IPS-18a (cell line): ENCODE data around the gene DUSP28.
"Not testable (repeated sequence)": the region's sequence is repeated elsewhere in the genome, so short reads cannot be mapped to it uniquely, and the experiment has no call there.

Experiments used
- H3K27ac ChIP-seq: one replicate; pipeline ENCODE4 v1.5.1; 2013; ENCODE audit warnings: low read length
- H3K27me3 ChIP-seq: one replicate; pipeline ENCODE4 v1.6.1; 2013; ENCODE audit warnings: mild to moderate bottlenecking, low read length; ENCODE audit not compliant: control insufficient read depth, insufficient read depth
- H3K36me3 ChIP-seq: one replicate; pipeline ENCODE4 v1.6.1; 2013; ENCODE audit warnings: low read depth, low read length; ENCODE audit not compliant: control insufficient read depth
- H3K4me1 ChIP-seq: one replicate; pipeline ENCODE4 v1.6.1; 2013; ENCODE audit warnings: low read depth, low read length; ENCODE audit not compliant: control insufficient read depth
- H3K4me3 ChIP-seq: one replicate; pipeline ENCODE4 v1.5.1; 2013; ENCODE audit warnings: low read length
- H3K9ac ChIP-seq: one replicate; pipeline ENCODE4 v1.6.1; 2013; ENCODE audit warnings: mild to moderate bottlenecking, low read length, moderate library complexity
- H3K9me3 ChIP-seq: one replicate; pipeline ENCODE4 v1.6.1; 2013; ENCODE audit warnings: low read depth, low read length; ENCODE audit not compliant: control insufficient read depth

The DUSP28 gene

DNA sequence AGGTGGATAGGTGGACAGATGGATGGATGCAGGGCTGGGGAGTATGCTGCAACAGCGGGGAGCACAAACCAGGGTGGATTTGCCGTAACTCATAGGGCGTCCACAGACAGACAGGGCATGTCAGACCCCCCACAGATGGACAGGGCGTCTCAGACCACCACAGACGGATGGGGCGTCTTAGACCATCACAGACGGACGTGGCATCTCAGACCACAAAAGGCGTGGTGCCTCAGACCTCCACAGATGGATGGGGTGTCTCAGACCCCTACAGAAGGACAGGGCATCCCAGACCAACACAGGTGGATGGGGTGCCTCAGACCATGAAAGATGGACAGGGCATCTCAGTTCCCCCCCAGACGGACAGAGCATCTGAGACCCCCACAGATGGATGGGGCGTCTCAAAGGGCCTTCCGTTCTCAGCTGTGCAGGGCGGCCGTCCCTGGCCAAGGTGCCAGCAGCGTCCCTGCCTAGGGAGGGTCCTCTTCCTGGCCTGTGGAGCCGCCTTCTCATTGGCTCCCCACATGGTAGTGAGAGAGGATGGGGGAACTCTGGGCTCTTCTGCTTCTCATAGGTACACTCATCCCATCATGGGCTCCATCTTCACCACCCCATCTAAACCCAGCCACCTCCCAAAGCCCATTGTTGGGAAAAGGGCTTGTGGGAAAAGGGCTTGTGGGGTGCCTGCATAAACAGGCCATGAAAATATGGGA, 4.5 kb upstream of the DUSP28 start:
- Histone ChIP-seq H3K36me3 (no peaks in the 10 kb centered on the region), H3K9me3 (no peaks in the 10 kb centered on the region), H3K27ac (no peak overlapping the region), H3K4me3 (no peak overlapping the region), H3K4me1 (peaks cover 5% of the 10 kb centered on the region), H3K9ac (no peak overlapping the region), H3K27me3 (peaks cover 35% of the 10 kb centered on the region)

GRCh38 chr2:240556553-240557100, 3.5 kb upstream of the DUSP28 start:
- Histone ChIP-seq H3K27me3 (peaks cover 35% of the 10 kb centered on the region), H3K4me3 (no peak overlapping the region), H3K4me1 (peaks cover 7% of the 10 kb centered on the region), H3K36me3 (no peaks in the 10 kb centered on the region), H3K9ac (no peak overlapping the region), H3K27ac (no peak overlapping the region), H3K9me3 (no peaks in the 10 kb centered on the region)

DNA sequence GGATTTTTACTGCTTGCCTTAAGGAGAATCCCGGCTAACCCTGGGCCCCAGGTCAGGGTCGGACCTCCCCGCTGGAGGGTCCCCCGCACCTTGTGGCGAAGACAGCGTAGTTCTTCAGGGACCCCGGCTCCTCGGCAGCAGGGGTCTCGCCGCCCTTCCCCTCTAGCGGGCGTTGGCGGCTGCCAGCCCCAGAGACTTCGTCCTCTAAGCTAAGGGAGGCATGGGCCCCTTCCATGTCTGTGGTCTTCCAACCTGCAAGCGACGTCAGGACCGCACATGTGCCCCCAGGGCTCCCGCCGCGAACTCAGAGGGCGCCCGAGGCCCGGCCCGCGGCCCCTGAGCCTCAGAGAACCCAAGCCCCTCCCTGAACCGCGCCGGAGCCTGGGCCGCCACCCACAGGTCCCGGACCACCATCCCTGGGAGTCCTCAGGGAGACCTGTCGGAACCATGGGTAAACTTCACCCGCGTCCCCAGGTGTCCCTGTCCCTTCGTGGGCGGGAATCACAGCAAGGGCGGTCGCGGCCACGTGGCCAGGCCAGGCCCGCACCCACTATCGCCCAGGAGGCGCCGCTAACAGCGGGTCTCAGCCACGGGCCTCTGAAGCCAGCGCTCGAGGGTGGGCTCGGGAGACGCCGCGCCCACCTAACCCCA, 2.9 kb upstream of the DUSP28 start:
- Histone ChIP-seq H3K4me3 (peak overlapping the region; percentile 38), H3K27ac (no peak overlapping the region), H3K27me3 (peaks cover 35% of the 10 kb centered on the region), H3K9me3 (no peaks in the 10 kb centered on the region), H3K36me3 (no peaks in the 10 kb centered on the region), H3K9ac (no peak overlapping the region), H3K4me1 (peaks cover 8% of the 10 kb centered on the region)

DNA sequence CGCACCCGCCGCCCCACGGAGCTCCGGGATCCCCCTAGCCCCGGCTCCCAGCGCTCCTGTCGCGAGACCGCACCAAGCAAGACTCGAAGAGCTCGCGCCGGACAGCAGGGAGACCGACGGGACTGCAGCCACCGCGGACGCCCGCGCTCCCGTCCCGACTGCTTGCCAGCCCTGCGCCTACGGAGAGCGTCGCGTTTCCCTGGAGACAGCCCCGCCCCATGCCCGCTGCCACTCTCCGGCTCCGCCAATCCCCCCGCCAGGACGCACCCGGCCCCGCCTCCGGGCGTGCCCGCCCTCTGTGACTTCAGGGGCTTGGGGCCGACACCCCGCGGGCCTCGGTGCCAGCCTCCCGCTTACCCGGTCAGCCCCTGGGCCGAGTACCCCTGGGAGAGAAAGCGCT, 2.3 kb upstream of the DUSP28 start, which contains the start of gene ANKMY1:
ANKMY1 (minus strand) TSS at position 181 of the 400 bp plus-strand sequence. CDS start 653 bp downstream, outside the sequence.
- Histone ChIP-seq H3K36me3 (no peaks in the 10 kb centered on the region), H3K4me3 (peak within 1 kb of the TSS; percentile 38), H3K4me1 (peaks cover 8% of the 10 kb centered on the region), H3K27me3 (peaks cover 35% of the 10 kb centered on the region), H3K9ac (no peak within 1 kb of the TSS), H3K27ac (no peak within 1 kb of the TSS), H3K9me3 (no peaks in the 10 kb centered on the region)

- no peaks in the 10 kb centered on the region for H3K36me3 ChIP-seq
- H3K4me3 ChIP-seq, result peak overlapping the region; percentile 38
- no peak overlapping the region for H3K9ac ChIP-seq
- peaks cover 8% of the 10 kb centered on the region for H3K4me1 ChIP-seq
- H3K27me3 ChIP-seq, result peaks cover 35% of the 10 kb centered on the region
- H3K9me3 ChIP-seq, result no peaks in the 10 kb centered on the region
- H3K27ac ChIP-seq, result no peak overlapping the region
Measured at GRCh38 chr2:240558236-240558761, 1.9 kb upstream of the DUSP28 start.

DNA sequence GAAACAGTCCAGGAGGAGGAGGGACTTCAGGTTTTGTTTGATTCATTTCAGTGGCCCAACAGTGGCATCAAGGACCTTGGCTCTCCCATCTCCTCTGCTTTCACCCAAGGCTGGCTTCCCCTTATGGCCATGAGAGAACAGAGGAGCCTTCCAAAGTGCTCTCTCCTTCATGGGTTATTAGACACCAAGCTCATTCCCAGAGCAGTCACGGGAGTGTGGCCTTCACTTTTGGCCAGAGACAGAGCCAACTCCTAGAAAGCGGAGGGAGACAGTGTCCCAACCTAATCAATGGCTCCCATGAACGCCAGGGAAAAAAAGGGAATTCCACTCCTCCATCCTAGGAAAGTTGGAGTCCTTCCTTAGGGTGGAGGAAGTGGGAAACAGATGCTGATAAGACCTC, 871 bp upstream of the DUSP28 start:
- H3K4me3 ChIP-seq, result peak overlapping the region; percentile 70
- H3K27me3 ChIP-seq, result peaks cover 35% of the 10 kb centered on the region
- no peaks in the 10 kb centered on the region for H3K36me3 ChIP-seq
- no peak overlapping the region for H3K27ac ChIP-seq
- no peaks in the 10 kb centered on the region for H3K9me3 ChIP-seq
- H3K4me1 ChIP-seq, result peaks cover 8% of the 10 kb centered on the region
- H3K9ac ChIP-seq, result no peak overlapping the region

DNA sequence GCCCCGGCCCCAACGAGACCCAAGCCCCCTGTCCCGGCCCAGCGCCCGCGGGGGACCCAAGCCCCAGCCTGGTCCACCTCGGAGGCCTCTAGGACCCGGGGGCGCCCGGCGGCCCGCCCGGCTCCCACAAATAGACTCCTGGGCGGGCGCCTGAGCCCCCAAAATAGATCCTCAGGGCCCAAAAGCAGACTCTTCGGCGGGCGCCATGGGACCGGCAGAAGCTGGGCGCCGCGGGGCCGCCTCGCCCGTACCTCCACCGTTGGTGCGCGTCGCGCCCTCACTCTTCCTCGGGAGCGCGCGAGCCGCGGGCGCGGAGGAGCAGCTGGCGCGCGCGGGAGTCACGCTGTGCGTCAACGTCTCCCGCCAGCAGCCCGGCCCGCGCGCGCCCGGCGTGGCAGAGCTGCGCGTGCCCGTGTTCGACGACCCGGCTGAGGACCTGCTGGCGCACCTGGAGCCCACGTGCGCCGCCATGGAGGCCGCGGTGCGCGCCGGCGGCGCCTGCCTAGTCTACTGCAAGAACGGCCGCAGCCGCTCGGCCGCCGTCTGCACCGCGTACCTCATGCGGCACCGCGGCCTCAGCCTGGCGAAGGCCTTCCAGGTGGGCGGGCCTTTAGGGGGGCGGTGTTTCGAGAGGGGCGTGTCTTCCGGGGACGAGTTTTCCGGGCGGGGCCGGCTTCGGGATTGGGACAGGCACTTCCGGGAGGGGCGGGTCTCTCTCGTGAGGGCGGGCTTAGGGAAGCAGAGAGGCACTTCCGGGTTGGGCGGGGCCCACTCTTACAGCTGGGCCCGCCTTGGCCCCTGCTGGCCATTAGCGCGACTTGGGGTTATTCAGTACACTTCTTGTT, 545 bp downstream of the DUSP28 start:
- peak overlapping the region; percentile 70 for H3K4me3 ChIP-seq
- peaks cover 8% of the 10 kb centered on the region for H3K4me1 ChIP-seq
- no peaks in the 10 kb centered on the region for H3K9me3 ChIP-seq
- no peaks in the 10 kb centered on the region for H3K36me3 ChIP-seq
- no peak overlapping the region for H3K27ac ChIP-seq
- H3K27me3 ChIP-seq, result peaks cover 35% of the 10 kb centered on the region
- peak overlapping the region; percentile 60 for H3K9ac ChIP-seq

DNA sequence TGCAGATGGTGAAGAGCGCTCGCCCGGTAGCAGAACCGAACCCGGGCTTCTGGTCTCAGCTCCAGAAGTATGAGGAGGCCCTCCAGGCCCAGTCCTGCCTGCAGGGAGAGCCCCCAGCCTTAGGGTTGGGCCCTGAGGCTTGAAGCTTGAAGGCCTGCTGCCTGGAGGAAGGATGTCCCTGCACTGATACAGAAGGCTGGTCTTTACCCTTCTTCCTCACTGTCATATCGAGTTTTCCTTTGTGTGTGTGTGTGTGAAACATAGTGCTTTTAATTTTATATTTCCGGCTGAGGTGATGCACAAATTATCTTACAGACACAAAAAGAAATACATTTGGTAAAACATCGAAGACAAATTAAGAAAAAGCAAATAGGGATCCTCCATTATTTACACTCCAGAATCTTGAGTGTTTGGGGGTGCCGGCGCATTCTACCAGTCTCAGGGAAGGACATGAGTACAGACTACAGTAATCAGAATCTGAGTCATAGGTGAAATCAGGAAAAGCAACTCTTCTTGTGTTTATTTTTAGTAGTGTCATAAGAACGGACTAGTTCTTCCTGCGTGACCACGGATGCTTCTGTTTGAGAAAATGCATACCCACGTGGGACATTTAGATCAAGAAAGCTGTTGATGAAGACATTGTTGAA, 1.3 kb downstream of the DUSP28 start:
- H3K36me3 ChIP-seq, result no peaks in the 10 kb centered on the region
- H3K4me3 ChIP-seq, result peak overlapping the region; percentile 70

DNA sequence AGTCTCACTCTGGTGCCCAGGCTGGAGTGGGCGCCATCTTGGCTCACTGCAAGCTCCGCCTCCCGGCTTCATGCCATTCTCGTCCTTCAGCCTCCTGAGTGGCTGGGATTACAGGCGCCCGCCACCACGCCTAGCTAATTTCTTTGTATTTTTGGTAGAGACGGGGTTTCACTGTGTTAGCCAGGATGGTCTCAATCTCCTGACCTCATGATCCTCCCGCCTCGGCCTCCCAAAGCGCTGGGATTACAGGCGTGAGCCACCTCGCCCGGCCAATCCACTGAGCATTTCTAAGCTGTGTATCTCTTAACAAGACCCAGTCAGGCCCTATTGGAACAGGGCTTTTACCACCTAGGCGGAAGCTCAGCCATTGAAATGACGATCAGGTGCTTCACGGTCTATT, 3.1 kb downstream of the DUSP28 start:
- H3K4me3 ChIP-seq, H3K9ac ChIP-seq, H3K27ac ChIP-seq, H3K36me3 ChIP-seq, H3K9me3 ChIP-seq, H3K4me1 ChIP-seq: not testable (repeated sequence)
- H3K27me3 ChIP-seq, result peaks cover 36% of the 10 kb centered on the region

More for the DNA sequence above, 1.3 kb downstream of the DUSP28 start:
- Histone ChIP-seq H3K9me3 (no peaks in the 10 kb centered on the region), H3K27ac (no peak overlapping the region), H3K4me1 (peaks cover 8% of the 10 kb centered on the region), H3K9ac (peak overlapping the region; percentile 26), H3K27me3 (peaks cover 34% of the 10 kb centered on the region)

DNA sequence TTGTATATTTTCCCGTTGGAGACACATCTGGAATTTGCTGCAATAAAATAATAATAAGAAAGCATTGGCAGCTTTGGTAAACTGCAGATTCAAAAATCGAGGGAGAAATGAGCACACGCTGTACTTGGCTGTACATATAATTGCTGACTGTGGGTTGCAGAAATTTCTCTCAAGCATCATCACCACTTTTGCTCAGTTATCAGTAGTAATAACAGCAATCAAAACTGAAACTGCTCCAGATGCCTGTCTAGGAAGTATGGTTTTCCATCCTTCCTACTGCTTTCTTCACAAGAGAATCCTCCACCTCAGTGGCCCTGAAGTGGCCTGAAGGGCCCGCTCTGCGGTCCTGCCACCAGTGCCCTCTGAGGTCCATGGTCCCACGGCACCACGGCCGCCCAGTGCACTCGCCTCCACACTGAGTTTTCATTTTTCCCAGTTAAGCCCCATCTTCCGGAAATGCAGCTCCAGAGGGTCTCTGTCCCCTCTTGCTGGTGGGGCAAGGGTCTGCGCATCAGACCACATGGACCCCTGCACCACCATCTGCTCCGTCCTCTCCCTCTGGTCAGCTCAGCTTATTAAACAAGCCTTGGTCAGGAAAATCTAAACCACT, 3.9 kb downstream of the DUSP28 start:
- H3K4me1 ChIP-seq, result peaks cover 8% of the 10 kb centered on the region
- H3K27ac ChIP-seq, result no peak overlapping the region
- H3K9ac ChIP-seq, result no peak overlapping the region

More for the DNA sequence above, 3.9 kb downstream of the DUSP28 start:
- H3K4me3 ChIP-seq, result no peak overlapping the region
- H3K36me3 ChIP-seq, result no peaks in the 10 kb centered on the region
- peaks cover 31% of the 10 kb centered on the region for H3K27me3 ChIP-seq
- H3K9me3 ChIP-seq, result no peaks in the 10 kb centered on the region
